NCI-H748 treated with DMSO at 0.1 percent for 48 hours (cell line): ENCODE data around the gene MRPS18A.
"Not testable (repeated sequence)": the region's sequence is repeated elsewhere in the genome, so short reads cannot be mapped to it uniquely, and the experiment has no call there.

Source experiments
- DNase-seq: peaks from one replicate; lab custom pipeline; 2025; lab: John Stamatoyannopoulos, UW

MRPS18A gene

GRCh38 chr6:43635387-43636307 lies 51.9 kb downstream of the MRPS18A start, which contains the start of gene MAD2L1BP:
TSS of gene MAD2L1BP (plus strand) at chr6:43635840. CDS start at chr6:43635876, 36 bp downstream.
- peak; percentile 77 for DNase-seq

GRCh38 chr6:43634702-43635303 lies 52.8 kb downstream of the MRPS18A start:
- no peak for DNase-seq

GRCh38 chr6:43633002-43633401 lies 54.6 kb downstream of the MRPS18A start:
- DNase-seq: not testable (repeated sequence)

- DNase-seq: no peak
Observed at GRCh38 chr6:43630980-43631619, 56.5 kb downstream of the MRPS18A start.

DNA sequence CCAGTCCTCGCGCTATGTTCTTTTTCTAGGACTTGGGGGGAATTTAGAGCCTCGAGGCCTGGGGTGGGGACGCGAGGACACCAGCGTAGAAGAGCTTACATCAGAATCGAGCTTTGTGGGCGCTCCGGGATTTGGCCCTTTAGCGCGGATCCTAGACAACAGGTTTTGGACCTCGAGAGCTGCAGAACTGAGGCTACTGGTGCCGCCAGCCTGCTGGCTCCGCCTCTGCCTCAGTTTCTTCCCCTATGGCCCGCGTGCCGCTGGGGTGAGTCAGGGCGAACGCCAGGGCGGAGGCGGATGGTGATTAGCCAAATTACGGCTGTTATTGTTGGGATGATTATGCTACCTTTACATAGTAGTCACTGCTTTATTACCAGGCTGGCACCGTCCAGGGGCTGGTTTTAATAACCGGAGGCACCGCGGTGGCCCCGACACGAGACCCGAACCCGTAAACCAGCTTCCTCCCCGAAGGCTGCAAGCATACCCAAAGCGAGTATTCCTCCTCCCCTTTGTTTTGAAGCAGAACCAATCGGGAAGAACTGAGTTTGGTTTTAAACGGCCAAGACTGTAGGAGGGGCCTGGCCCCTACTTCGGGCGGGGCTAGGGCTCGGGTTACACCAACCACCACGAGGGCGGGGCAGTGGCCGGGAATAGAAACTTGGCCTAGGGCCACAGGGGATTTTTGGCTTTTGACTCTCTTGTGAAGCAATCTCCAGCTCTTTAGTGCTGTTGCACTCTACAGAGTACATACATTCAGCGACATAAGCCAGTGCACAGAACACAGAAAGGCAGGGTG lies 57.9 kb downstream of the MRPS18A start:
- peak; percentile 94 for DNase-seq

- peak; percentile 99 for DNase-seq
Observed at GRCh38 chr6:43629104-43629504, 58.5 kb downstream of the MRPS18A start, which contains the start of gene GTPBP2. TSS of gene GTPBP2 (minus strand) at chr6:43629264. CDS start at chr6:43629162, 102 bp downstream.

DNA sequence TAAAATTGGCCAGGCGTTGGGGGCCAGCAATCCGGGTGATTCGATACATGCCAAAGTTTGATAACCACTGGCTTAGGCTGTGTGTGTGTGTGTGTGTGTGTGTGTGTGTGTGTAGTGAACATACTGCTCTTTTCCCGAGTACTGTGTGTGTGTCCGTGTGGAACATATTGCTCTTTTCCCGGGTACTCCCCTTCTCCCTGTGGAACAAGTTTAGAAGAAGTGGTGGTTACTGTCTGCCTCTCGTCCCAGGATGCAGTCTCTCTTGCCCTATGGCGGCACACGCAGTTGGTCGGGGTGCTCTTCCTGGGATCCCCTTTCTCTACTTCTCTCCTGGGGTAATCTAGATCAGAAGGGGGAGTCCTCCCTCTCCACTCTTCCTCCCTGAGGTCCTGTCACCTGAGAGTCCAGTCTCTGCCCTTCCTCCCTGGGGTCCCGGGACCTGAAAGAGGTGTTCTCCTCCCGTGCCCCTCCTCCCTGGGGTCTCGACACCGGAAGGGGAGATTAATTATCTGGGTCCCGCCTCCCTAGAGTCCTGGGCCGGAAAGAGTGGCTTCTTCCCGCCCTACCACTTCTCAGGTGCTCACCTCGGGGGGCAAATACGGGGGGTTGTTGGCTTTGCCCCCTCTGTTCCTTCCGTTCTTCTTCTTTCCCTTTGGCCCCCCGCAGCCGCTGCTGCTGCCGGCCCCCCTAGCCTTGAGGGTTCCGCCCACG lies 59.0 kb downstream of the MRPS18A start:
- DNase-seq: no peak

GRCh38 chr6:43627008-43627825 lies 60.4 kb downstream of the MRPS18A start:
- peak; percentile 52 for DNase-seq

DNA sequence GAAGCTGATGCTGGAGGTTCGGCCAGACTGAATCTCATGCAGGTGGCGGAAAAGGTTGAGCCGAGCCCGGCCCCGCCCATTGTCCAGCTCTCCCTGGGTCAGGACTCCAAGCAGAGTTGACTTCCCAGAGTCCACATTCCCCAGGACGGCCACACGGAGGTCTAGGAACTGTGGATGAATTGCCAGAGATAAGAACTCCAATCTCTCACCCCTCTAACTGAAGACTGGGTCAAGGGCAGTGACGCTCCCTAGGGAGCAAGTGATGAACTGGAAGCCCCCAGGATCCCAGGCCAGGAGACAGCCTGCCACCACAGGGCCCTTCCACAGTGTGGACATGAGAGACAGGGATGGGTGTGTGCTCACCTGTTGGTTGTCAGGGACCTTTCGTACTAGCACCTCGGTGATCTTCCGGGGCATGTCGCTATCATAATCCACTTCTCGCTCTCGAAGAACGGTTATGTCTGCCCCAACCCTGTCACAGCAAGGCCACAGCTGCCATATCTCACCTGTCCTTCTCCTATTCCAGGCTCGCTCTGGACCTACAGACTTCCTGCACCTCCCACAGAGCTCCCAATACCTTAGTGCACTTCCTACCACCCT lies 62.1 kb downstream of the MRPS18A start:
- DNase-seq: no peak

- DNase-seq: no peak
Observed at GRCh38 chr6:43624786-43625288, 62.8 kb downstream of the MRPS18A start.

DNA sequence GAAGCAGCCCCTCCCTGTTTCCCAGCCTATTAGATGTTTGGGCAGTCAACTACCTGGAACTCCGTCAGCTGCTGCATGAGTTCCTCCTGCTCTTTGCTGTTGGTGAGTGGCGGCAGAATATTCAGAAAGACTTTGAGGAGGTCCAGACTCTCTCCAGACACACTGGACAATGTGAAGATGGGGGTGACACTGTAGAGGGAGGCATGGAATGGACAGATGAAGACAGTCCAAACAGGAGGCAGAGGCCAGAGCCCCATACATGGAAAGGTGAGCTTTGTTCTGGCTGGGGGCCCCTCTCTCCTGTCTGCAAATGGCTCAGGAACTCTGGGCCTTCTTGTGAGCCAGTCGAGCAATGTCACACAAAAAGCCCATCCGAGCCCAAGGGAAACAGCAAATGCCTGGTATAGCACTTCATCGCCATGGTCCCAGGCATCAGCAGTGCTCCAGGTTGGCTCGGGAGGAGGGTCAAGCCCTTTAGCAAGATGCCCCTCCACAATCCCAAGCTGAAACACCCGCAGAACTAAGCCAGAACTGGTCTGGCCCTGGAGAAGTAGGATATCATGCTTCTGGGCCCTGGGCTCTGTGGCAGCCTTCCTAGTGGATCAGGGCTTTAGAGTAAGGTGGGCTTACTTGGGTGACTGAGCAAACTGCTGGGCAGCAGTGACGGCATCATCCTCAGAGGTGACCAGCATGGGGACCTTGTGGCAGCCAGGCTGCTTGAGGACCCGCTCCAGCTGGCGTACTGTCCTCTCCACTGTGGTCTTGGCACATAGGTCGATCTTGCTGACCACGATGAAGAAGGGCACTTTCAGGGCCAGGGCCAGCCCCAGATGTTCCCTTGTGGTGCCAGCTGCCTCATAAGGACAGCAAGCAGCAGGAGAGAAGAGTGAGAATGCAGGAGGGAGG lies 63.5 kb downstream of the MRPS18A start:
- DNase-seq: no peak

GRCh38 chr6:43622541-43622940 lies 65.0 kb downstream of the MRPS18A start:
- no peak for DNase-seq

DNA sequence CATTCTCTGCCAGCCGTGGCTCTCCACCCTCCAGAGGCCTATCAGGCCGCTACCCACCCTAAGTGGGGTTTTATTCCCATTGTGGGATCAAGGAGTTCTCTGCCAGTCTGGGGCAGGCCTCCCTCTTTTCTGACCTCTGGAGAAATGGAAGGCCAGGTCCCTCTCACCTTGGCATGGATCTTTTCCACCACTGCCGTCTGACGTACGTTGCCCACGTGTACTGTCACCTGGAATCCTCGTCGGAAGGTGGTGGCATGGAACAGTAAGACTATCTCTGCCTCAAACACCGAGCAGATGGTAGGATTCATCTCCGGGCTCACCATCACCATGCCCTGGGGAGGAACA lies 65.8 kb downstream of the MRPS18A start:
- no peak for DNase-seq
